IPS DF 6.9 (cell line): ENCODE results near the gene KRTAP10-11.
"Not testable (repeated sequence)": the region's sequence is repeated elsewhere in the genome, so short reads cannot be mapped to it uniquely, and the experiment has no call there.

Experiments used
- DNase-seq: peaks from one replicate; pipeline ENCODE4 v3.0.0-alpha.2; 2013; ENCODE audit warnings: low read depth, low spot score
- H3K27ac ChIP-seq: one replicate; pipeline ENCODE4 v1.5.1; 2013; ENCODE audit warnings: low read length, control low read depth
- H3K27me3 ChIP-seq: 2 replicates; pipeline ENCODE4 v1.6.1; 2013; ENCODE audit warnings: mild to moderate bottlenecking, low read length; ENCODE audit not compliant: control insufficient read depth, insufficient read depth
- H3K36me3 ChIP-seq: 2 replicates; pipeline ENCODE4 v1.6.1; 2013; ENCODE audit warnings: low read length; ENCODE audit not compliant: control insufficient read depth, insufficient read depth
- H3K4me1 ChIP-seq: 2 replicates; pipeline ENCODE4 v1.6.1; 2013; ENCODE audit warnings: low read length; ENCODE audit not compliant: control insufficient read depth, insufficient read depth
- H3K4me3 ChIP-seq: 2 replicates; pipeline ENCODE4 v1.5.1; 2013; ENCODE audit warnings: mild to moderate bottlenecking, low read length
- H3K9me3 ChIP-seq: 2 replicates; pipeline ENCODE4 v1.6.1; 2013; ENCODE audit warnings: low read length, inconsistent platforms; ENCODE audit not compliant: control insufficient read depth, insufficient read depth
- WGBS: extraction: QIAGEN DNeasy Blood & Tissue Kit; methylation state at CpG from one replicate; pipeline ENCODE4 v1.1.7; 2013; ENCODE audit warnings: mixed read lengths, missing lambda C conversion rate; ENCODE audit not compliant: insufficient read length, insufficient coverage; 5-methylcytosine and 5-hydroxymethylcytosine counted together

KRTAP10-11 gene

GRCh38 chr21:44653656-44654575 lies 7.7 kb downstream of the KRTAP10-11 start:
- Histone ChIP-seq H3K27ac (no peak overlapping the region), H3K9me3 (no peaks in the 10 kb centered on the region), H3K36me3 (no peaks in the 10 kb centered on the region), H3K4me1 (peaks cover 1% of the 10 kb centered on the region), H3K4me3 (no peak overlapping the region), H3K27me3 (no peaks in the 10 kb centered on the region)
- WGBS, result no CpG with 5 or more reads among the region's 17 CpGs
- no peak for DNase-seq

DNA sequence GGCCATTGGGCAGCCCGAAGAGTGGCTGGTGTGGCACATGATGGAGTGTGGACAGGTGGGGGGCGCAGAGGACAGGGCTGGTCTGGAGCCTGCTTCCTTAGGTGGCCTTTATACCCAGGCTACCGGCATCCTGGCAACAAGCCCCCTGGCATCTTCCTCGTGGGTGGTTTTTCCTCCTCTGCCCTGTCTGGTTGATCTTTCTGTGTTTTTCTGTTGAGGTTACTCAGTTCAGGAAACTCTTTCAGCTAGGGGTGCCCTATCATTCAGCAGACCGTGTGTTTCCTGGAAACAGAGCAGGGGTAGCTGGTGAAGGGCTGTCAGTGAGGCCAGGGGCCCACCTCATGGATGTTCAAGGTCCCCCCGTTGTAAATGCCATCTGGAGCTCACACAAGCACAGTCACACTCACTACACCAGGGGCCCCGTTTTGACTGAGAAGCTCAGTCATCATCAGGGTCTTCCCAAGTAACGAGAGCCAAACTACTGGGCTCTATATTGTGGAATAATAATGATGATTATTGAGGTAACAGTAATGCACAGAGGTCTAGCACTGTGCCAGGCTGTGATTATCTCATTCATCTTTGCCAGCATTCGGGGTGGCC lies 8.5 kb downstream of the KRTAP10-11 start, which contains the start of gene KRTAP12-4:
Gene KRTAP12-4 (minus strand): TSS at position 84 of the 600 bp plus-strand sequence. CDS start 45 bp downstream, at position 39.
- Histone ChIP-seq H3K9me3 (no peaks in the 10 kb centered on the region), H3K4me1 (peaks cover 3% of the 10 kb centered on the region), H3K36me3 (no peaks in the 10 kb centered on the region), H3K27me3 (no peaks in the 10 kb centered on the region), H3K4me3 (no peak within 1 kb of the TSS), H3K27ac (no peak within 1 kb of the TSS)
- WGBS, result no CpG with 5 or more reads among the region's 9 CpGs
- no peak for DNase-seq

DNA sequence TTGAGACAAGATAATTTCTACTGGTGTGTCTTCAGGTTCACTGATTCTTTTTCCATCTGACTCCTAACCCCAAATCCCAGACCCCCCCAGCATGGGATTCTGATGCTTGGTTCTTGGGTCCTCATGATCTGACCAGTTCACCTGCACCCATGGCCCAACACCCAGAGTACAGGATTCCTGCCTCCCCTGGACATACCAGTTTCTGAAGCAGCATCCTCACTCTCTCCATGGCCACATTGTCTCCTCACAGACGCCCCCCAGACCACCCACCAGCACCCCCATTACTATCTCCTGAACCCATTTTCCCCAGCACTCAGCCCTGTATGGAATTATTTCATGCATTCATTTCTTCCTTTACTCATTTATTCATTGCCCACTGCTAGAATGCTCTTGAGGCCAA lies 10.7 kb downstream of the KRTAP10-11 start:
- H3K4me3 ChIP-seq, result no peak overlapping the region
- WGBS, result no CpG with 5 or more reads among the region's 1 CpG

GRCh38 chr21:44657635-44658540 lies 11.7 kb downstream of the KRTAP10-11 start, which contains the start of gene KRTAP12-3:
KRTAP12-3 (plus strand) TSS chr21:44657932; CDS start chr21:44657980, 48 bp downstream.
- Histone ChIP-seq H3K4me3 (no peak within 1 kb of the TSS), H3K27ac (no peak within 1 kb of the TSS), H3K27me3 (no peaks in the 10 kb centered on the region), H3K36me3 (no peaks in the 10 kb centered on the region), H3K9me3 (no peaks in the 10 kb centered on the region), H3K4me1 (peaks cover 3% of the 10 kb centered on the region)
- no peak for DNase-seq
- WGBS, result no CpG with 5 or more reads among the region's 26 CpGs

More for the DNA sequence above, 10.7 kb downstream of the KRTAP10-11 start:
- H3K27me3 ChIP-seq, result no peaks in the 10 kb centered on the region
- H3K36me3 ChIP-seq, result no peaks in the 10 kb centered on the region
- no peaks in the 10 kb centered on the region for H3K9me3 ChIP-seq
- peaks cover 3% of the 10 kb centered on the region for H3K4me1 ChIP-seq
- DNase-seq, result no peak
- H3K27ac ChIP-seq, result no peak overlapping the region

DNA sequence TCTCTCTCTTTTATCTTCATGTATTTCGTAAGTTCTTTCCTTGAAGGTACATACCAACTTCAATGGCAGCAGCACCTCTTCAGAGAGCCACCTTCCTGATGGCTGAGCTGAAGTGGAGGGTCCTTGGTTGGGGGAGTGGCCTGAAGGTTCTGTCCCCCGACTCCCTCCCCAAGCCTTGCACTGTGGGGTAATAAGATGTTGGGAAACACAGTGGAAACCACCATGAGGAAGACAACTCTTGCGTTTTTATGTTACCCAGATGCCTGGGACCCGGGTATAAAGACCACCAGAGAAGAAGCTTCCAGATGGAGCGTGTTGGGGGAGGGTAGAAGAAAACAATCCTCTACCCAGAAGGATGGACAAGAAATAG lies 12.3 kb downstream of the KRTAP10-11 start:
- H3K27ac ChIP-seq, result no peak overlapping the region
- H3K27me3 ChIP-seq, result no peaks in the 10 kb centered on the region
- H3K36me3 ChIP-seq, result no peaks in the 10 kb centered on the region
- DNase-seq, result no peak
- no peaks in the 10 kb centered on the region for H3K9me3 ChIP-seq
- peaks cover 3% of the 10 kb centered on the region for H3K4me1 ChIP-seq
- no peak overlapping the region for H3K4me3 ChIP-seq
- WGBS, result no CpG with 5 or more reads among the region's 5 CpGs

DNA sequence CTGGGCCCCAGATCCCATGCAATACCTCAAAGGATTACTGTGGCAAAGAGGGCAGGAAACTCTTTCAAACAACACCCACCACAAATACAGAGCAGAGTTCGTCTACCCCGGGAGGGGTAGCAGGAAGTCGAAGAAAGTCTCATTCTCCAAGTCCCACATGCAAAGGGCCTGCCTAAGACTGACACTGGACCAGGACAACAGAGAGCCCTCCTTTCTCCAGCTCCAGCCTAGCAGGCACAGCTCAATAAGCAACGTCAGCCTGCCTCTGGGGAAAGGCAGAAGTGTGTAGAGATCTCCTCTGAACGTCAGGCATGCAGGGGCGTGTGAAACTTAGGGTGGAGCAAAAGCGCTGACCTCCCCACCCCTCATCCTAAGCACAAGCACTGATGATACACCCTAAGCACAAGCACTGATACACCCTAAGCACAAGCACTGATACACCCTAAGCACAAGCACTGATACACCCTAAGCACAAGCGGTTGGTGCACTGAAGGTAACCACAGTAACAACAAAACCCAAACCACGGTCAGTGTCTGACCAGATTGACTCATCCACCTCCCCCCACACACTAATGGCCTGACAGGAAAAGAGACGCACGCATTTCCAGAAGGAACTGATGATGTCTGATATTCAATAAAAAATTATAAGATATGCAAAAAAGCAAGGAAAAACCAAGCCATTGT lies 12.8 kb downstream of the KRTAP10-11 start:
- H3K4me3 ChIP-seq, result no peak overlapping the region
- H3K36me3 ChIP-seq, result no peaks in the 10 kb centered on the region
- peaks cover 3% of the 10 kb centered on the region for H3K4me1 ChIP-seq
- no peak for DNase-seq
- no peak overlapping the region for H3K27ac ChIP-seq
- H3K9me3 ChIP-seq, result no peaks in the 10 kb centered on the region
- WGBS, result no CpG with 5 or more reads among the region's 11 CpGs
- no peaks in the 10 kb centered on the region for H3K27me3 ChIP-seq

GRCh38 chr21:44661567-44661966 lies 15.4 kb downstream of the KRTAP10-11 start:
- H3K27me3 ChIP-seq, H3K4me1 ChIP-seq, H3K27ac ChIP-seq, H3K9me3 ChIP-seq, H3K4me3 ChIP-seq, H3K36me3 ChIP-seq: not testable (repeated sequence)
- peak; percentile 31 for DNase-seq
- no CpG with 5 or more reads among the region's 7 CpGs for WGBS

- WGBS, result no CpG with 5 or more reads among the region's 5 CpGs
- H3K9me3 ChIP-seq, result no peaks in the 10 kb centered on the region
- H3K4me3 ChIP-seq, result no peak overlapping the region
- no peaks in the 10 kb centered on the region; the same call in 1 of the 2 replicates for H3K4me1 ChIP-seq
- H3K36me3 ChIP-seq, result no peaks in the 10 kb centered on the region
- no peak for DNase-seq
- no peak overlapping the region for H3K27ac ChIP-seq
- H3K27me3 ChIP-seq, result no peaks in the 10 kb centered on the region
These were observed 18.5 kb downstream of the KRTAP10-11 start for GRCh38 chr21:44664691-44665090.

- Histone ChIP-seq H3K36me3 (no peaks in the 10 kb centered on the region), H3K9me3 (peaks cover 3% of the 10 kb centered on the region; the same call in 1 of the 2 replicates), H3K27me3 (no peaks in the 10 kb centered on the region), H3K27ac (no peak within 1 kb of the TSS), H3K4me1 (no peaks in the 10 kb centered on the region; the same call in 1 of the 2 replicates), H3K4me3 (no peak within 1 kb of the TSS)
- WGBS, result no CpG with 5 or more reads among the region's 19 CpGs
- no peak for DNase-seq
These were observed 20.4 kb downstream of the KRTAP10-11 start, which contains the start of gene KRTAP12-2 for GRCh38 chr21:44666401-44667320. KRTAP12-2 (minus strand) TSS chr21:44666927; CDS start chr21:44666886, 41 bp downstream.
